GM12891 (cell line): Measurements from ENCODE around the gene CCDC32.

Experiments used
- POLR2A ChIP-seq: IDR thresholded peaks from 2 replicates; pipeline ENCODE4 v1.6.1; 2011; ENCODE audit warnings: low read depth, low read length, control low read depth
- POLR2AphosphoS5 ChIP-seq: IDR thresholded peaks from 2 replicates; pipeline ENCODE4 v1.6.1; 2011; ENCODE audit warnings: low read depth, low read length, control low read depth
- TAF1 ChIP-seq: IDR thresholded peaks from 2 replicates; pipeline ENCODE4 v1.6.1; 2011; ENCODE audit warnings: low read depth, low read length, control low read depth

DNA sequence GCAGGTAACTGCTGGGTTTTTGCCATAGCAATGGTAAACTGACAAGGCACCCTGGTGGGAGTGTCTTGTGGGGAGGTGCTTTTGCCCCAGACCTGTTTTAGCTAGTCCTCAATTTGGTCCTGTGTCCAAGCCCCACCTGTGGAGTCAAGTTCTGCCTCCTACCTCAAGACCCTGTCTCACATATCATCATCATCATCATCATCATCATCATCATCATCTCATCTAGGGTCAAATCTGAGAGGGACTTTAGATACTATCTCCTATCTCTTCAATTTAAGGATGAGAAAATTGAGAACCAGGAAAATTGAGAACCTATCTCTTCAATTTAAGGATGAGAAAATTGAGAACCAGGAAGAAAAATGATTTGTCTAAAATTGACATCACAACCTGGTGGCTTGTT, 39.1 kb upstream of the CCDC32 start:
- no peak for TF ChIP-seq TAF1
- no peak for TF ChIP-seq POLR2A
- TF ChIP-seq POLR2AphosphoS5 = no peak
